OCI-LY7 (cell line): ENCODE measurements around the gene MYOCOS. TPM values are rescaled to one million over a fixed set of nuclear protein-coding genes. Genes with fewer than 3 reads are reported as not detected.

Experiments used
- BruUV-seq: library from RNA; stranded (reverse); fragments of 400-500 nt; replicated peaks from 2 replicates; lab custom pipeline; 2021; lab: Mats Ljungman, UMichigan
- CTCF ChIA-PET: fragments of 300-600 bp; sonication (Branson Sonifier 250); formaldehyde crosslinking; loops from one replicate; lab custom pipeline; 2022; ENCODE audit warnings: antibody characterized with exemption; ENCODE audit not compliant: unreplicated experiment; lab: Charles Lee
- POLR2A ChIA-PET: fragments of 300-600 bp; sonication (Branson Sonifier 250); formaldehyde crosslinking; loops from one replicate; lab custom pipeline; 2022; ENCODE audit warnings: antibody characterized with exemption; lab: Charles Lee
- DNase-seq: peaks from one replicate; pipeline ENCODE4 v3.0.0-alpha.2; 2015; ENCODE audit warnings: low spot score
- H2AFZ ChIP-seq: fragments of 200-600 bp; sonication (generic), shearing (Covaris generic); 2 replicates; pipeline ENCODE4 v1.6.1; 2014; ENCODE audit warnings: mild to moderate bottlenecking, antibody characterized with exemption, low read length, moderate library complexity
- H3K27ac ChIP-seq: fragments of 200-600 bp; sonication (generic); 2 replicates; pipeline ENCODE4 v1.5.1; 2014; ENCODE audit warnings: mixed run types, low read depth, mild to moderate bottlenecking, moderate library complexity, low read length, inconsistent platforms; ENCODE audit not compliant: poor library complexity, severe bottlenecking
- H3K36me3 ChIP-seq: fragments of 200-600 bp; sonication (generic); 2 replicates; pipeline ENCODE4 v1.6.1; 2014; ENCODE audit warnings: mild to moderate bottlenecking, antibody characterized with exemption, low read length, moderate library complexity, mixed read lengths; ENCODE audit not compliant: insufficient read depth
- H3K4me1 ChIP-seq: fragments of 200-600 bp; sonication (generic); 2 replicates; pipeline ENCODE4 v1.5.1; 2014; ENCODE audit warnings: mild to moderate bottlenecking, low read length; ENCODE audit not compliant: insufficient read depth, poor library complexity, severe bottlenecking
- H3K4me2 ChIP-seq: fragments of 200-600 bp; sonication (generic); 2 replicates; pipeline ENCODE4 v1.6.1; 2014; ENCODE audit warnings: mild to moderate bottlenecking, low read length
- H3K4me3 ChIP-seq: fragments of 200-600 bp; sonication (generic); 2 replicates; pipeline ENCODE4 v1.5.1; 2014; ENCODE audit warnings: mild to moderate bottlenecking, low read depth, low read length; ENCODE audit not compliant: poor library complexity, severe bottlenecking
- H3K79me2 ChIP-seq: fragments of 200-600 bp; sonication (generic); 2 replicates; pipeline ENCODE4 v1.6.1; 2016; ENCODE audit warnings: low read depth, mild to moderate bottlenecking, low read length, moderate library complexity, mixed read lengths; ENCODE audit not compliant: insufficient read depth
- H3K9me2 ChIP-seq: fragments of 200-600 bp; sonication (generic); 2 replicates; pipeline ENCODE4 v1.6.1; 2016; ENCODE audit warnings: mild to moderate bottlenecking, low read length, mixed read lengths; ENCODE audit not compliant: insufficient read depth
- H3K9me3 ChIP-seq: fragments of 200-600 bp; sonication (generic); 2 replicates; pipeline ENCODE4 v1.6.1; 2014; ENCODE audit warnings: mild to moderate bottlenecking, mixed run types, low read length, mixed read lengths
- H4K20me1 ChIP-seq: fragments of 200-600 bp; sonication (generic); 2 replicates; pipeline ENCODE4 v1.6.1; 2014; ENCODE audit warnings: mild to moderate bottlenecking, antibody characterized with exemption, low read length, moderate library complexity, mixed read lengths; ENCODE audit not compliant: insufficient read depth
- CTCF ChIP-seq: fragments of 200-600 bp; sonication (generic); conservative IDR thresholded peaks from 2 replicates; pipeline ENCODE4 v1.5.1; 2014; ENCODE audit warnings: mild to moderate bottlenecking, antibody characterized with exemption, low read length, moderate library complexity, mixed read lengths
- EZH2phosphoT487 ChIP-seq: fragments of 200-600 bp; sonication (generic); IDR thresholded peaks from 2 replicates; pipeline ENCODE4 v1.6.1; 2018; ENCODE audit warnings: low read depth, borderline replicate concordance, mild to moderate bottlenecking, mixed run types, antibody characterized with exemption, low read length, moderate library complexity, mixed read lengths
- intact Hi-C: fragments of 100-400 bp; cut with micrococcal nuclease; formaldehyde crosslinking; loops from one replicate; pipeline ENCODE4 v1.10.0; 2022; ENCODE audit not compliant: unreplicated experiment
- total RNA-seq, 2 experiments: library from RNA; depleted of rRNA in 1 of 2; stranded (reverse); fragments of >200 nt in 1 of 2; shearing (Covaris generic) in 1 of 2; gene quantifications; 2 replicates each; pipeline ENCODE4 v1.2.3, GENCODE V29; 2014 to 2022

The MYOCOS gene
- total RNA-seq, 2 experiments from 2014 or later = 0.16 to 0.21 TPM

- no peak for TF ChIP-seq EZH2phosphoT487
- TF ChIP-seq CTCF = no peak
- Histone ChIP-seq H3K36me3 (no peaks in the 10 kb centered on the region), H3K9me2 (no peaks in the 10 kb centered on the region), H3K27ac (no peak overlapping the region), H4K20me1 (no peaks in the 10 kb centered on the region), H3K4me2 (no peak overlapping the region), H3K4me1 (no peaks in the 10 kb centered on the region), H3K79me2 (no peaks in the 10 kb centered on the region), H3K9me3 (no peaks in the 10 kb centered on the region), H3K4me3 (no peak overlapping the region), H2AFZ (no peak overlapping the region)
- CTCF ChIA-PET = no interaction called here
- no peak for DNase-seq
- intact Hi-C loops = no loop called here
- POLR2A ChIA-PET = no interaction called here
- no TSS peak for BruUV-seq
These were observed 52.7 kb downstream of the MYOCOS start for GRCh38 chr1:171674431-171675405.

Other genes with a start within 250 kb of the MYOCOS start
- 73.5 and 75.3 TPM in 2 replicates for gene PRRC2C, start 136.7 kb upstream of the MYOCOS start, total RNA-seq (2014; rRNA removed; shearing (Covaris generic))
- 191 and 203 TPM in 2 replicates for gene PRRC2C, start 136.7 kb upstream of the MYOCOS start, total RNA-seq (2022)
- gene MYOC, start 30.4 kb downstream of the MYOCOS start, total RNA-seq (2014; rRNA removed; shearing (Covaris generic)) = not detected in 2 replicates
- gene MYOC, start 30.4 kb downstream of the MYOCOS start, total RNA-seq (2022) = not detected in 2 replicates
- 3.2 and 3.4 TPM in 2 replicates for gene VAMP4, start 119.8 kb downstream of the MYOCOS start, total RNA-seq (2014; rRNA removed; shearing (Covaris generic))
- gene VAMP4, start 119.8 kb downstream of the MYOCOS start, total RNA-seq (2022) = 7.7 and 14.2 TPM in 2 replicates
- 22.2 and 28.3 TPM in 2 replicates for gene METTL13, start 159.4 kb downstream of the MYOCOS start, total RNA-seq (2014; rRNA removed; shearing (Covaris generic))
- 27.5 and 35.4 TPM in 2 replicates for gene METTL13, start 159.4 kb downstream of the MYOCOS start, total RNA-seq (2022)
- 0.47 and 0.80 TPM in 2 replicates for gene DNM3, start 219.3 kb downstream of the MYOCOS start, total RNA-seq (2014; rRNA removed; shearing (Covaris generic))
- 0.30 and 0.61 TPM in 2 replicates for gene DNM3, start 219.3 kb downstream of the MYOCOS start, total RNA-seq (2022)